LNCaP clone FGC (cell line): ENCODE data around the gene SIRT6.
"Not testable (repeated sequence)": the region's sequence is repeated elsewhere in the genome, so short reads cannot be mapped to it uniquely, and the experiment has no call there.

ENCODE experiments used
- DNase-seq: peaks from one replicate; pipeline ENCODE4 v3.0.0-alpha.2; 2011; ENCODE audit warnings: low read depth
- H3K4me3 ChIP-seq: 2 replicates; pipeline ENCODE4 v1.5.1; 2011; ENCODE audit warnings: mild to moderate bottlenecking, low read depth, low read length, control low read depth
- TF ChIP-seq, protein P1 (sequence below): IDR thresholded peaks from 2 replicates; pipeline ENCODE4 v1.5.1; 2012; ENCODE audit warnings: mild to moderate bottlenecking; ENCODE audit not compliant: control insufficient read depth, insufficient read depth; ENCODE audit errors: extremely low read depth

SIRT6 gene

DNA sequence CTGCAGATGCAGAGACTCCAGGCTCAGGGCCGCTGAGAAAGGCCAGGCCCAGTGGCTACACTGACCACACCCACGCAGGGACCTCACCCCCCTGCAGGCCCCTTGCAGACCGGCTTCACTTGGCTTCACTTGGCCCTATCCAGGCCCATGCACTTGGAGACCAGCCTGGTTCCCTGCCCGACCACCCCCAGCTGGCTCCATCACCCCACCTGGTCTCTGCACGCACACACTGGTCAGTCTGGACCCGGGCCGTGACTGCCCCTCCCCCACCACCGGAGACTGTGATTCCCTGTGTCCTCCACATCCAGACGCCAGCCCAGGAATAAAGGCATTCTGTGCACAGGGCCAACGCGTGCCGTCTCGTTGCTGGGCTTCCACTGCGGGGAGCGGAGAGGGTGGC lies 42.1 kb upstream of the SIRT6 start:
- no peak for DNase-seq
- no peak overlapping the region for H3K4me3 ChIP-seq
- TF ChIP-seq, protein P1, sequence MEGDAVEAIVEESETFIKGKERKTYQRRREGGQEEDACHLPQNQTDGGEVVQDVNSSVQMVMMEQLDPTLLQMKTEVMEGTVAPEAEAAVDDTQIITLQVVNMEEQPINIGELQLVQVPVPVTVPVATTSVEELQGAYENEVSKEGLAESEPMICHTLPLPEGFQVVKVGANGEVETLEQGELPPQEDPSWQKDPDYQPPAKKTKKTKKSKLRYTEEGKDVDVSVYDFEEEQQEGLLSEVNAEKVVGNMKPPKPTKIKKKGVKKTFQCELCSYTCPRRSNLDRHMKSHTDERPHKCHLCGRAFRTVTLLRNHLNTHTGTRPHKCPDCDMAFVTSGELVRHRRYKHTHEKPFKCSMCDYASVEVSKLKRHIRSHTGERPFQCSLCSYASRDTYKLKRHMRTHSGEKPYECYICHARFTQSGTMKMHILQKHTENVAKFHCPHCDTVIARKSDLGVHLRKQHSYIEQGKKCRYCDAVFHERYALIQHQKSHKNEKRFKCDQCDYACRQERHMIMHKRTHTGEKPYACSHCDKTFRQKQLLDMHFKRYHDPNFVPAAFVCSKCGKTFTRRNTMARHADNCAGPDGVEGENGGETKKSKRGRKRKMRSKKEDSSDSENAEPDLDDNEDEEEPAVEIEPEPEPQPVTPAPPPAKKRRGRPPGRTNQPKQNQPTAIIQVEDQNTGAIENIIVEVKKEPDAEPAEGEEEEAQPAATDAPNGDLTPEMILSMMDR, result no peak

DNA sequence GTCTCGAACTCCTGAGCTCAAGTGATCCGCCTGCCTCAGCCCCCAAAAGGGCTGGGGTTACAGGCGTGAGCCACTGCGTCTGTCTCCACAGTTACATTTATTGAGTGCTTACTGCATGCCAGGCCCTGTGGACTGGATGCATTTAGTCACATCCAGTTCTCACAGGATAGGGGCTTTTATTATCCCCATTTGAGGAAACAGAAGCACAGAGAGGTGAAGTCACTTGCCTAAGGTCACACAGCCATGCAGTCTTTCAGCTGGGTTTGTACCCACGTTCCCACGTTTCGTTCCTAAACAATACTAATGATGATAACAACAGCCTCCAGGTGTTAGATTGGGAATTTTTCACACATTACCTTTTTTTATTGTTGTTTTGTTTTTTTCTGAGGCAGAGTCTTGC lies 37.8 kb upstream of the SIRT6 start:
- TF ChIP-seq, protein P1, result no peak
- no peak for DNase-seq
- H3K4me3 ChIP-seq, result no peak overlapping the region

DNA sequence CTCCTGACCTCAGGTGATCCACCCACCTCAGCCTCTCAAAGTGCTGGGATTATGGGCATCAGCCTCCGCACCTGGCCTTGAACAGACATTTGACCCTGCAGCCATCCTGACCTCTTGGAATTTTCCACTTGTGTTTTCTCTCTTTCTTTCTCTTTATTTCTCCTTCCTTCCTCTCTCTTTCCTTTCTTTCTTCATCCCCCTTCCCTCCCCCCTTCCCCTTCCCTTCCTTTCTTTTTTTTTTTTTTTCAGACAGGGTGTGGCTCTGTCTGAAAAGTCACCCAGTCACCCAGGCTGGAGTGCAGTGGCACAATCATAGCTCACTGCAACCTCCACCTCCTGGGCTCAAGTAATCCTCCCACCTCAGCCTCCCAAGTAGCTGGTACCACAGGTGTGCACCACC lies 36.2 kb upstream of the SIRT6 start:
- DNase-seq, H3K4me3 ChIP-seq: not testable (repeated sequence)

DNA sequence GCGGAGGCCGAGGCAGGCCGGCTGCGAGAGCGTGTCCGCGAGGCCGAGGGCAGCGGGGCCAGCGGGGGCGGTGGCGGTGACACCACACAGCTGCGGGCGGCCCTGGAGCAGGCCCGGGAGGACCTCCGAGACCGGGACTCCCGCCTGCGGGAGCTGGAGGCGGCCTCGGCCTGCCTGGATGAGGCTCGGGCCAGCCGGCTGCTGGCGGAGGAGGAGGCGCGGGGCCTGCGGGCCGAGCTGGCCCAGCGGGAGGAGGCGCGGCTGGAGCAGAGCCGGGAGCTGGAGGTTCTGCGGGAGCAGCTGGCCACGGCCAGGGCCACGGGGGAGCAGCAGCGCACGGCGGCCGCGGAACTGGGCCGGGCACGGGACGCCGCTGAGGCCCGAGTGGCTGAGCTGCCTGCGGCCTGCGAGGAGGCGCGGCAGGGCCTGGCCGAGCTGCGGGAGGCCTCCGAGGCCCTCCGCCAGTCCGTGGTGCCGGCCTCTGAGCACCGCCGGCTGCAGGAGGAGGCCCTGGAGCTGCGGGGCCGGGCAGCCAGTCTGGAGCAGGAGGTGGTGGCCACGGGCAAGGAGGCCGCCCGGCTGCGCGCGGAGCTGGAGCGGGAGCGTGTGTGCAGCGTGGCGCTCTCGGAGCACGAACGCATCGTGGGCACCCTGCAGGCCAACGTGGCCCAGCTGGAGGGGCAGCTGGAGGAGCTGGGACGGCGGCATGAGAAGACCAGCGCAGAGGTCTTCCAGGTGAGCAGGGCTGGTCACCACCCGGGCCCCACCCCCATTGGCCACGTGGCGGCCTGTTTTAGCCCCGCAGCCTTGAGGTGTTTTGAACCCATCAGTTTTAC lies 35.3 kb upstream of the SIRT6 start:
- DNase-seq, result no peak
- no peak overlapping the region for H3K4me3 ChIP-seq
- TF ChIP-seq, protein P1, result no peak

DNA sequence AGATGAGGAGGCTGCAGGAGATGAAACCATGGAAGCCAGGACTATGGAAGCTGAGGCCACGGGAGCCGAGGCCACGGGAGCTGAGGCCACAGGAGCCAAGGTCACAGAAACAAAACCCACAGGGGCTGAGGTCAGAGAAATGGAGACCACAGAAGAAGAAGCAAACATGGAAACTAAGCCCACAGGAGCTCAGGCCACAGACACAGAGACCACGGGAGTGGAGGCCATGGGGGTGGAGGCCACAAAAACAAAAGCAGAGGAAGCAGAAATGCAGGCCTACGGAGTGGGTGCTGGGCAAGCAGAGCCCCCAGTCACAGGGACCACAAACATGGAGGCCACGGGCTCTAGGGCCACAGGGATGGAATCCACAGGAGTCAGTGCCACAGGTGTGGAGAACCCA lies 34.5 kb upstream of the SIRT6 start:
- no peak for DNase-seq
- TF ChIP-seq, protein P1, result no peak
- H3K4me3 ChIP-seq, result no peak overlapping the region

DNA sequence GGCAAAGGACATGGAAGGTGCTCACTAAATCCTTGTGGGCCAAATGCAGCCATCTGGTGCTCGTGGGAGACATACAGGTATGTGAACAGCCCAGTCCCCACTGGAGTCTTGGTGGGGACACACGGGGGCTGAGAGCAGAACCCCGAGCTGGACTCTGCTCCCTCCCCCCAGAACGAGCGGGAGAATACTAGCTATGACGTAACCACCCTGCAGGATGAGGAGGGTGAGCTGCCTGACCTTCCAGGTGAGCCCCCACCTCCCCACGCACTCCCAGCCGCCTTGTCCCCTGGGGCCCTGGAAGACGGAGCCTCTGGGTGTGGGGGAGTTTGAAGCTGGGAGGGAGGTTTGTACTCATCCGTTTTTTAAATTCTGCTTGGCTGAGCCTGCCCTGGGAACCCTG lies 33.4 kb upstream of the SIRT6 start:
- DNase-seq, result no peak

DNA sequence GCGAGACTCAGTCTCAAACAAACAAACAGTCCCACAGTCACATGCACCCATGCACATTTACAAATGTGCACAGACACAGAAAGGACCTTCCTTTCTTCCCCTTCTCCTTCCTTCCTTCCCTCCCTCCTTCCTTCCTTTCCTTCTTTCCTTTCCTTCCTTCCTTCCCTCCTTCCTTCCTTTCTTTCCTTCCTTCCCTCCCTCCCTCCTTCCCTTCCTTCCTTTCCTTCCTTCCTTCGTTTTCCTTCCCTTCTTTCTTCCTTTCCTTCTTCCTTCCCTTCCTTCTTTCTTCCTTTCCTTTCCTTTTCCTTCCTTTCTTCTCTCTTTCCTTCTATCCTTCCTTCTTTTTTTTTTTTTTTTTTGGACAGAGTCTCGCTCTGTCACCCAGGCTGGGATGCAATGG lies 30.8 kb upstream of the SIRT6 start:
- TF ChIP-seq, protein P1, result no peak
- DNase-seq, result no peak
- H3K4me3 ChIP-seq, result no peak overlapping the region

More for the DNA sequence above, 33.4 kb upstream of the SIRT6 start:
- TF ChIP-seq, protein P1, result no peak
- H3K4me3 ChIP-seq, result no peak overlapping the region
